Transverse colon (tissue), 4 donors: Measurements from ENCODE around the gene USP38. TPM values are rescaled to one million over a fixed set of nuclear protein-coding genes. Genes with fewer than 3 reads are reported as not detected.
"Not testable (repeated sequence)": the region's sequence is repeated elsewhere in the genome, so short reads cannot be mapped to it uniquely, and the experiment has no call there.

Experiments
- DNase-seq: peaks from one replicate; pipeline ENCODE4 v3.0.0-alpha.2; 2019
- H3K27ac ChIP-seq, 4 donors: fragments of 200-600 bp; sonication (generic); 2 replicates each; pipeline ENCODE4 v1.5.1; 2016 to 2018; ENCODE audit warnings: inconsistent platforms in 4 of 4
- H3K27me3 ChIP-seq: fragments of 200-600 bp; sonication (generic); 2 replicates; pipeline ENCODE4 v1.5.1; 2017; ENCODE audit warnings: inconsistent platforms
- H3K36me3 ChIP-seq, 4 donors: fragments of 200-600 bp; sonication (generic); 2 replicates each; pipeline ENCODE4 v1.5.1; 2017 to 2019; ENCODE audit warnings: inconsistent platforms in 4 of 4
- H3K4me1 ChIP-seq, 4 donors: fragments of 200-600 bp; sonication (generic); 2 replicates each; pipeline ENCODE4 v1.5.1; 2017 to 2020; ENCODE audit warnings: inconsistent platforms in 4 of 4
- H3K4me3 ChIP-seq, 4 donors: fragments of 200-600 bp; sonication (generic); 1 replicate in 1 of 4; 2 replicates in 3 of 4; pipeline versions ENCODE4 v1.5.1 to v1.6.1; 2017 to 2019; ENCODE audit warnings: inconsistent platforms in 4 of 4
- H3K9me3 ChIP-seq, 2 donors: fragments of 200-600 bp; sonication (generic); 2 replicates each; pipeline ENCODE4 v1.5.1; 2017 to 2019; ENCODE audit warnings: inconsistent platforms in 2 of 2
- CTCF ChIP-seq, 5 experiments: fragments of 200-600 bp in 3 of 5; fragments of 450-650 bp in 2 of 5; sonication (generic) in 3 of 5; IDR thresholded peaks; 1 replicate in 2 of 5; 2 replicates in 3 of 5; pipeline ENCODE4 v1.5.1; 2016 to 2017; ENCODE audit warnings: antibody characterized with exemption in 5 of 5, inconsistent platforms in 3 of 5, mild to moderate bottlenecking in 2 of 5, moderate library complexity in 1 of 5
- EP300 ChIP-seq: sonication (generic); formaldehyde crosslinking; IDR thresholded peaks from one replicate; pipeline ENCODE4 v1.6.1; 2017; ENCODE audit warnings: antibody characterized with exemption, low read depth
- POLR2A ChIP-seq: fragments of 450-650 bp; IDR thresholded peaks from one replicate; pipeline ENCODE4 v1.6.1; 2016; ENCODE audit warnings: antibody characterized with exemption, mild to moderate bottlenecking, moderate library complexity
- POLR2AphosphoS5 ChIP-seq, 3 donors: sonication (generic); formaldehyde crosslinking; IDR thresholded peaks; one replicate each; pipeline ENCODE4 v1.6.1; 2016; ENCODE audit warnings: antibody characterized with exemption in 3 of 3
- WGBS, 2 donors: methylation state at CpG; one replicate each; pipeline ENCODE4 v1.1.5; 2018; ENCODE audit warnings: low coverage in 1 of 2; 5-methylcytosine and 5-hydroxymethylcytosine counted together
- in situ Hi-C, 4 donors: fragments of 200-750 bp; cut with MboI; loops; one replicate each; pipeline versions ENCODE4 v1.15.0 to v1.15.1; 2017; ENCODE audit warnings: low sequenced_read_pairs in 3 of 4, low pct_ligation_motif_present in 1 of 4, low pct_unique_long_range_greater_than_20kb in 1 of 4
- intact Hi-C: fragments of 100-400 bp; cut with DNase I; formaldehyde crosslinking; loops from one replicate; pipeline ENCODE4 v1.15.1; 2023; ENCODE audit warnings: low total_unique reads
- total RNA-seq, 4 donors: library from RNA; depleted of rRNA; stranded (reverse); fragments of >200 nt; gene quantifications; one replicate each; pipeline ENCODE4 v1.1.0, GENCODE V29; 2016

Gene USP38
- total RNA-seq, 4 donors from 2014 or later: 25.9 to 47.8 (median 41.4) TPM

- Histone ChIP-seq H3K27me3 (no peaks in the 10 kb centered on the region), H3K27ac (no peak overlapping the region), H3K9me3 (no peaks in the 10 kb centered on the region), H3K36me3 (no peaks in the 10 kb centered on the region), H3K4me3 (no peak overlapping the region), H3K4me1 (peaks cover 0 to 5% (median 0%) of the 10 kb centered on the region in 4 donors)
- in situ Hi-C loops: no loop called here
- WGBS, 2 donors: 64 to 78% methylated on average over 1 of the region's 1 CpG
- DNase-seq: no peak
- TF ChIP-seq POLR2A (no peak), CTCF (IDR thresholded peaks at IDR 0.05) (no peak), EP300 (no peak), POLR2AphosphoS5 (IDR thresholded peaks at IDR 0.05) (no peak)
- intact Hi-C loops: no loop called here
These were observed 49.4 kb downstream of the USP38 start for GRCh38 chr4:143234153-143234552.

- H3K36me3 ChIP-seq, H3K27me3 ChIP-seq, H3K27ac ChIP-seq, intact Hi-C loops, DNase-seq, H3K4me3 ChIP-seq, in situ Hi-C loops, H3K9me3 ChIP-seq: not testable (repeated sequence)
- WGBS, 2 donors: 94 to 96% methylated on average over 6 to 11 of the region's 11 CpGs
- H3K4me1 ChIP-seq: peaks cover 0 to 11% (median 0%) of the 10 kb centered on the region in 4 donors
These were observed 52.5 kb downstream of the USP38 start for GRCh38 chr4:143237195-143237594.

GRCh38 chr4:143240939-143241679 lies 56.4 kb downstream of the USP38 start:
- H3K36me3 ChIP-seq: no peaks in the 10 kb centered on the region
- no peaks in the 10 kb centered on the region for H3K27me3 ChIP-seq
- no peaks in the 10 kb centered on the region for H3K9me3 ChIP-seq
- no peak for DNase-seq
- 56 to 73% methylated on average over 1 of the region's 1 CpG for WGBS, 2 donors
- in situ Hi-C loops: no loop called here
- no peak overlapping the region for H3K27ac ChIP-seq
- no peak overlapping the region for H3K4me3 ChIP-seq
- no peak for TF ChIP-seq POLR2A
- TF ChIP-seq POLR2AphosphoS5 (IDR thresholded peaks at IDR 0.05): no peak
- TF ChIP-seq CTCF (IDR thresholded peaks at IDR 0.05): no peak
- TF ChIP-seq EP300: no peak
- H3K4me1 ChIP-seq: peaks cover 0 to 8% (median 0%) of the 10 kb centered on the region in 4 donors
- intact Hi-C loops: no loop called here

GRCh38 chr4:143241892-143242291 lies 57.2 kb downstream of the USP38 start:
- Histone ChIP-seq H3K27me3 (no peaks in the 10 kb centered on the region), H3K4me1 (peaks cover 0 to 8% (median 0%) of the 10 kb centered on the region in 4 donors), H3K9me3 (no peaks in the 10 kb centered on the region), H3K4me3 (no peak overlapping the region), H3K27ac (no peak overlapping the region), H3K36me3 (no peaks in the 10 kb centered on the region)
- in situ Hi-C loops: no loop called here
- intact Hi-C loops: no loop called here
- WGBS, 2 donors: 100% methylated on average over 1 of the region's 1 CpG
- no peak for DNase-seq
- TF ChIP-seq CTCF (IDR thresholded peaks at IDR 0.05): no peak
- TF ChIP-seq POLR2A: no peak
- no peak for TF ChIP-seq POLR2AphosphoS5 (IDR thresholded peaks at IDR 0.05)
- no peak for TF ChIP-seq EP300

GRCh38 chr4:143243041-143243440 lies 58.3 kb downstream of the USP38 start:
- H3K36me3 ChIP-seq: no peaks in the 10 kb centered on the region
- peaks cover 0 to 8% (median 0%) of the 10 kb centered on the region in 4 donors for H3K4me1 ChIP-seq
- H3K27ac ChIP-seq: no peak overlapping the region
- H3K9me3 ChIP-seq: no peaks in the 10 kb centered on the region
- TF ChIP-seq CTCF (IDR thresholded peaks at IDR 0.05) (no peak), POLR2AphosphoS5 (IDR thresholded peaks at IDR 0.05) (no peak), EP300 (no peak), POLR2A (no peak)
- WGBS, 2 donors: 84 to 94% methylated on average over 2 of the region's 2 CpGs
- no peak for DNase-seq
- intact Hi-C loops: no loop called here
- H3K4me3 ChIP-seq: no peak overlapping the region
- in situ Hi-C loops: no loop called here
- no peaks in the 10 kb centered on the region for H3K27me3 ChIP-seq
